Ascending aorta (tissue), 2 donors: ENCODE data around the gene ARF3. TPM values are rescaled to one million over a fixed set of nuclear protein-coding genes. Genes with fewer than 3 reads are reported as not detected.

ENCODE experiments used
- DNase-seq, 2 donors: peaks; one replicate each; pipeline ENCODE4 v3.0.0-alpha.2; 2019; ENCODE audit warnings: low spot score in 2 of 2
- H3K27ac ChIP-seq, 2 donors: fragments of 200-600 bp; sonication (generic); one replicate each; pipeline ENCODE4 v1.5.1; 2016 to 2017; ENCODE audit warnings: mild to moderate bottlenecking in 1 of 2
- H3K27me3 ChIP-seq: fragments of 200-600 bp; sonication (generic); one replicate; pipeline ENCODE4 v1.5.1; 2017
- H3K36me3 ChIP-seq, 2 donors: fragments of 200-600 bp; sonication (generic); one replicate each; pipeline ENCODE4 v1.5.1; 2016
- H3K4me1 ChIP-seq, 2 donors: fragments of 200-600 bp; sonication (generic); one replicate each; pipeline ENCODE4 v1.5.1; 2016 to 2017; ENCODE audit warnings: mild to moderate bottlenecking in 1 of 2
- H3K4me3 ChIP-seq, 2 donors: fragments of 200-600 bp; sonication (generic); one replicate each; pipeline ENCODE4 v1.5.1; 2016 to 2017; ENCODE audit warnings: mild to moderate bottlenecking in 1 of 2
- H3K9me3 ChIP-seq, 2 donors: fragments of 200-600 bp; sonication (generic); one replicate each; pipeline ENCODE4 v1.5.1; 2016
- intact Hi-C: fragments of 100-400 bp; cut with DNase I; formaldehyde crosslinking; loops from one replicate; pipeline ENCODE4 v1.15.1; 2023
- total RNA-seq: library from RNA; depleted of rRNA; stranded (reverse); fragments of >200 nt; gene quantifications from one replicate; pipeline ENCODE4 v1.1.0, GENCODE V29; 2016
- TF ChIP-seq, protein P1 (sequence below), 3 experiments: fragments of 200-600 bp in 2 of 3; fragments of 450-650 bp in 1 of 3; sonication (generic) in 2 of 3; IDR thresholded peaks; one replicate each; pipeline ENCODE4 v1.5.1; 2016 to 2019; ENCODE audit warnings: antibody characterized with exemption in 3 of 3, mild to moderate bottlenecking in 1 of 3, moderate library complexity in 1 of 3

Gene ARF3
- total RNA-seq, 1 donor from 2014 or later = 68.4 TPM

DNA sequence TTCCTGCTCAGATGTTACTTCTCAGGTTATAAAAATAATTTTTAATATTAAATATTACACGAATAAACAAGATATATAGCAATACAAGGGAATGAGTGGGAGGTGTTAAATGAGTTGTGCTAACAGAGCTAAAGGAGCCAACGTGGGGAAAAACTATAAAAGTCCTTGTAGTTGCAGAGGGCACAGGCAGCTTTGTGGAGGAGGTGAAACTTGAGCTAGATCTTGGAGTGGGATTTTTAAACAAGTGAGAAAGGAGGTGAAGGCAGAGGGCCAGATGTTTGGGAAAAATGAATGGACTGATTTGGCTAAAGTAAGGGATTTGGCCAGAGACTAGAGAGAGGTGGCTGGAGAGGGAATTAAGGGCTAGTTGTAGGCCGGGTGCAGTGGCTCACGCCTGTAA, 26.8 kb downstream of the ARF3 start:
- no peak for DNase-seq
- peaks cover 17 to 46% of the 10 kb centered on the region in 2 donors for H3K36me3 ChIP-seq
- H3K4me1 ChIP-seq = no peaks in the 10 kb centered on the region
- no peak overlapping the region for H3K4me3 ChIP-seq
- TF ChIP-seq, protein P1, sequence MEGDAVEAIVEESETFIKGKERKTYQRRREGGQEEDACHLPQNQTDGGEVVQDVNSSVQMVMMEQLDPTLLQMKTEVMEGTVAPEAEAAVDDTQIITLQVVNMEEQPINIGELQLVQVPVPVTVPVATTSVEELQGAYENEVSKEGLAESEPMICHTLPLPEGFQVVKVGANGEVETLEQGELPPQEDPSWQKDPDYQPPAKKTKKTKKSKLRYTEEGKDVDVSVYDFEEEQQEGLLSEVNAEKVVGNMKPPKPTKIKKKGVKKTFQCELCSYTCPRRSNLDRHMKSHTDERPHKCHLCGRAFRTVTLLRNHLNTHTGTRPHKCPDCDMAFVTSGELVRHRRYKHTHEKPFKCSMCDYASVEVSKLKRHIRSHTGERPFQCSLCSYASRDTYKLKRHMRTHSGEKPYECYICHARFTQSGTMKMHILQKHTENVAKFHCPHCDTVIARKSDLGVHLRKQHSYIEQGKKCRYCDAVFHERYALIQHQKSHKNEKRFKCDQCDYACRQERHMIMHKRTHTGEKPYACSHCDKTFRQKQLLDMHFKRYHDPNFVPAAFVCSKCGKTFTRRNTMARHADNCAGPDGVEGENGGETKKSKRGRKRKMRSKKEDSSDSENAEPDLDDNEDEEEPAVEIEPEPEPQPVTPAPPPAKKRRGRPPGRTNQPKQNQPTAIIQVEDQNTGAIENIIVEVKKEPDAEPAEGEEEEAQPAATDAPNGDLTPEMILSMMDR (IDR thresholded peaks at IDR 0.05) = no peak
- no peaks in the 10 kb centered on the region for H3K27me3 ChIP-seq
- H3K27ac ChIP-seq = no peak overlapping the region
- H3K9me3 ChIP-seq = no peaks in the 10 kb centered on the region
- intact Hi-C loops = no loop called here

DNA sequence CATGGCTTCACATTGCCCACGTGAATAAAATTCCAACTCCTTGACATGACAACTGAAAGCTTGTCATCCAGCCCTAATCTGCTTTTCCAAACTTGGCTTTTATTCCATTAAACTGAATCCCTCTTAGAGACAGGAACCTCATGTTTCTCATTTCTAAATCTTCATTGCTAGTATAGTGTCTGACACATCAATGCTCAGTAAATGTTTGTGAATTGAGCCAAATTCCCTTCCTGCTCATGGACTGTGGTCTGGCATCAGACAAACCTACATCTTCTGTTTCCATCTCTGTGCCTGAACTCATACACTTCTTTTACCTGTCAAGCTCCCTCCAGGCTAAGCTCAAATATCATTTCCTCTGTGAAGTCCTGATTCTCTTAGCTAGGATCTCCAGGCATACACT, 27.7 kb downstream of the ARF3 start:
- DNase-seq = no peak
- H3K36me3 ChIP-seq = peaks cover 17 to 37% of the 10 kb centered on the region in 2 donors

DNA sequence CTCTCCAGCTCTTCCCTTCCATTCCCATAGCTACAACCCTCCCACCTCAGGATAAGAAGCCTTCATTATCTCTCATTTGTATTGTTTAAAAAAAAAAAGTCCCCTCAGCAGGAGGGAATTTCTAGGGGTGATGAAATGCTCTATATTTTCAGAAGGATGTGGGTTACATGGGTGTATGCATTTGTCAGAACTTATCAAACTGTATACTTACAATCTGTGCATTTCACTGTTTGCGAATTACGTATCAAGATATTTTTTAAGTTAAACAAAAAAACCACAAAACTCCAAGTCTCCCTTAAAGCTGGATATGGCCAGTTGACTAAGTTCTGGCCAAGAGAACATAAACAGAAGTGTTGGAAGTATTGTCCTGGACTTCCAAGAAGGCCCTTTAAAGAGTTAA, 30.0 kb downstream of the ARF3 start:
- intact Hi-C loops = no loop called here
- H3K4me1 ChIP-seq = no peaks in the 10 kb centered on the region
- H3K36me3 ChIP-seq = peaks cover 12 to 14% of the 10 kb centered on the region in 2 donors
- H3K27ac ChIP-seq = no peak overlapping the region
- DNase-seq = no peak
- no peaks in the 10 kb centered on the region for H3K9me3 ChIP-seq
- no peaks in the 10 kb centered on the region for H3K27me3 ChIP-seq
- no peak overlapping the region for H3K4me3 ChIP-seq
- TF ChIP-seq, protein P1 (IDR thresholded peaks at IDR 0.05) = no peak

More for the DNA sequence above, 27.7 kb downstream of the ARF3 start:
- Histone ChIP-seq H3K9me3 (no peaks in the 10 kb centered on the region), H3K4me1 (no peaks in the 10 kb centered on the region), H3K4me3 (no peak overlapping the region), H3K27ac (no peak overlapping the region), H3K27me3 (no peaks in the 10 kb centered on the region)
- TF ChIP-seq, protein P1 (IDR thresholded peaks at IDR 0.05) = no peak
- intact Hi-C loops = no loop called here

DNA sequence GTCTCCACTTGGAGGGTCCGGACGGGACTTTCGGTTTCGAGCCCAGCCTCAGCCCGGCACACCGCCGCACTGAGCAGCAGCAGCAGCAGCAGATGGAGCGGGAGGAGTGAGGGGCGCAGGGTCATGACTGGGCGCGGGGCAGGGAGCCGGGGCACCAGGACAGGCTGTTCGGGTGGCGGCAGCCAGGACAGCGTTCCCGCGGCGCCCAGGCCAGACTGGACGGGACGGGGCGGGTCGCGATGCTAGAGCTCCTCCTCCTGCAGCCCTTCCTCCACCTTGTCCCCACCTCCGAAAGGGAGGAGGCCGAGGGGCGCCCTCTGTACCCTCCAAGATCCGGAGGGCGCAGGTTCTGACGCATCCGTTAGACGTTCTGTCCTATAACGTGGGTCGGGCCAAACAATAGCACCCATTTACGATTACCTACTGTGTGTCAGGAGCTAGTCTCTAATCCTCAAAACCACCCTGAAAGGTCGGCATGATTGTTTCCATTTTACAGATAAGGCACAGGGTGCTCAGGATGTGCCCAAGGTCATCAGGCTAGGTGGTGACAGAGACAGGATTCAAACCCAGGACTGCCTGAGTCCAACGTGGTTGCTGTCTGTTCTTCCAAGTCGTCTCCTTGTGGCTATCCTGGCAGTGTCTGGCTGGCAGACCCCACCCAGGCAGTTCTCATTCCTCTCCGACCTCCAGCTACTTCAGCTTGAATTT, 31.8 kb downstream of the ARF3 start, which contains the start of gene FKBP11:
Gene FKBP11 (minus strand): TSS at position 189 of the 708 bp plus-strand sequence. CDS start 64 bp downstream, at position 125.
- Histone ChIP-seq H3K27ac (peak within 1 kb of the TSS; percentile 56 to 64), H3K4me1 (no peaks in the 10 kb centered on the region), H3K27me3 (no peaks in the 10 kb centered on the region), H3K36me3 (peaks cover 6 to 11% of the 10 kb centered on the region in 2 donors), H3K9me3 (no peaks in the 10 kb centered on the region), H3K4me3 (peak within 1 kb of the TSS; percentile 92 to 97)
- TF ChIP-seq, protein P1 (IDR thresholded peaks at IDR 0.05) = no peak
- peak in 1 of 2 donors; percentile 78 for DNase-seq
- intact Hi-C loops = no loop called here

DNA sequence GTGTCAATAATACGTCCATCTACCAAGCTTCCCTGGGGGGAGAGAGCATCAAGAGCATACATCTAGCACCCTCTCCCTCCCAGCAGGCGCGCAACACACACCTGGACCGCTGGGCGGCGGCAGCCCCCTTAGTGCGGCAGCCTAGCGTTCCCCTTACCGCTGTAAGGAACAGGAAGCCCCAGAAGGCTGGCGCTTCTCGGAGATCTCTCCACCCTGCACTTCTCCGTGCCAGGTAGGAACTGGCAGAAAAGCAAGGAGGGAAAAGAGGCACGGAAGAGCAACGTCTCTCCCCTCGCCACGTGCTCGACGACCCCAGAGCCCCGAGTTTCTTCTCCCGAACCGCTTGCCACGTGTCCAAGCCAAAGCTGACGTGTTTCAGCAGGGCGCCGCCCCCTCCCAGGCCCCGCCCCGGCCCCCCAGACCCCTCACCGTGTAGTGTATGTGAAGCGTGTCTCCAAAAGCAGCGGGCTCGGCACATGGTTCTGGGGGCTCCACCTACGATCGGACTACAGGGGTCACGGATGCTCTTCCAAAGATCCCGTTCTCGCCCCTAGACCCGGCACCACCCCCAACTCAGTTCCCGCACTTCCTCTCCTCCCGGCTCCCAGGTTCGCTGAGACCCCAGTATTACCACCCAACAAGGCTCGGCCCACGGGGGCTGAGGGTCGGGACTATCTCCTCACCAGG, 32.5 kb downstream of the ARF3 start:
- no peaks in the 10 kb centered on the region for H3K27me3 ChIP-seq
- TF ChIP-seq, protein P1 (IDR thresholded peaks at IDR 0.05) = peak; percentile 32 to 60 (median 55)
- peak in 1 of 2 donors; percentile 71 for DNase-seq
- peak overlapping the region; percentile 56 to 64 for H3K27ac ChIP-seq
- peaks cover 4 to 5% of the 10 kb centered on the region in 2 donors for H3K36me3 ChIP-seq
- intact Hi-C loops = no loop called here
- no peaks in the 10 kb centered on the region for H3K9me3 ChIP-seq
- H3K4me3 ChIP-seq = peak overlapping the region; percentile 92 to 97
- H3K4me1 ChIP-seq = no peaks in the 10 kb centered on the region
